ENCODE data around the gene CCDC183.

The CCDC183 gene

DNA sequence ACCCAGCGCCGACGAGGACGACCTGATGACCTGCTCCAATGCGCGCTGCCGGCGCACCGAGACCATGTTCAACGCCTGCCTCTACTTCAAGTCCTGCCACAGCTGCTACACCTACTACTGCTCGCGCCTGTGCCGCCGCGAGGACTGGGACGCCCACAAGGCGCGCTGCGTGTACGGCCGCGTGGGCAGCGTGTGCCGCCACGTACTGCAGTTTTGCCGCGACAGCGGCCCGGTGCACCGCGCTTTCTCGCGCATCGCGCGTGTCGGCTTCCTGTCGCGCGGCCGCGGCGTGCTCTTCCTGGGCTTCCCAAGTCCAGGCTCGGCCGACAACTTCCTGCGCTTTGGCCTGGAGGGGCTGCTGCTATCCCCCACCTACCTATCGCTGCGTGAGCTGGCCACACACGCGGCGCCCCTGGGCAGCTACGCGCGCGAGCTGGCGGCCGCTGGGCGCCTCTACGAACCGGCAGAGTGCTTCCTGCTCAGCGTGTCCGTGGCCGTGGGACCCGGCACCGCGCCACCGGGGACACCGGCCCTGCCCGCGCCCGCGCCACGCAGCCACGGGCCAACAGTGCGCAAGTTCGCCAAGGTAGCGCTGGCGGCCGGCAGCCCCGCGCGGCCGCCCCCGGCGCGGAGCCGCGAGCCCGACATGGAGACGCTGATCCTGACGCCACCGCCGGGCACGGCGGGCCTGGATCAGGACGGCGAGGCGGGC lies 50.4 kb downstream of the CCDC183 start:
- Histone ChIP-seq H3K9ac (ENCODE audit: low read length) (no peak overlapping the region), H2AFZ (ENCODE audit: low read length) (no peak overlapping the region), H3K4me1 (ENCODE audit: low read length) (peaks cover 11% of the 10 kb centered on the region; the same call in 1 of the 2 replicates), H3K27ac (ENCODE audit: low read length) (no peak overlapping the region), H3K27me3 (replicated peaks; ENCODE audit: insufficient read depth, low read length) (no peaks in the 10 kb centered on the region), H3K9me2 (replicated peaks; ENCODE audit: insufficient read depth, low read length) (no peaks in the 10 kb centered on the region), H3K4me3 (ENCODE audit: low read length) (no peak overlapping the region), H3K36me3 (replicated peaks; ENCODE audit: insufficient read depth, low read length) (no peaks in the 10 kb centered on the region), H3F3A (ENCODE audit: insufficient read depth, low read length) (peaks cover 16% of the 10 kb centered on the region), H3K4me2 (ENCODE audit: low read depth, low read length) (no peak overlapping the region), H4K20me1 (ENCODE audit: insufficient read depth, low read length) (no peaks in the 10 kb centered on the region), H3K79me2 (ENCODE audit: low read length) (peaks cover 17% of the 10 kb centered on the region; the same call in 1 of the 2 replicates), H3K9me3 (replicated peaks; ENCODE audit: insufficient read depth, low read length) (no peaks in the 10 kb centered on the region)
- no peak for TF ChIP-seq EZH2 (optimal IDR thresholded peaks at IDR 0.05; ENCODE audit: low read depth, low read length)
- TF ChIP-seq, protein P1, sequence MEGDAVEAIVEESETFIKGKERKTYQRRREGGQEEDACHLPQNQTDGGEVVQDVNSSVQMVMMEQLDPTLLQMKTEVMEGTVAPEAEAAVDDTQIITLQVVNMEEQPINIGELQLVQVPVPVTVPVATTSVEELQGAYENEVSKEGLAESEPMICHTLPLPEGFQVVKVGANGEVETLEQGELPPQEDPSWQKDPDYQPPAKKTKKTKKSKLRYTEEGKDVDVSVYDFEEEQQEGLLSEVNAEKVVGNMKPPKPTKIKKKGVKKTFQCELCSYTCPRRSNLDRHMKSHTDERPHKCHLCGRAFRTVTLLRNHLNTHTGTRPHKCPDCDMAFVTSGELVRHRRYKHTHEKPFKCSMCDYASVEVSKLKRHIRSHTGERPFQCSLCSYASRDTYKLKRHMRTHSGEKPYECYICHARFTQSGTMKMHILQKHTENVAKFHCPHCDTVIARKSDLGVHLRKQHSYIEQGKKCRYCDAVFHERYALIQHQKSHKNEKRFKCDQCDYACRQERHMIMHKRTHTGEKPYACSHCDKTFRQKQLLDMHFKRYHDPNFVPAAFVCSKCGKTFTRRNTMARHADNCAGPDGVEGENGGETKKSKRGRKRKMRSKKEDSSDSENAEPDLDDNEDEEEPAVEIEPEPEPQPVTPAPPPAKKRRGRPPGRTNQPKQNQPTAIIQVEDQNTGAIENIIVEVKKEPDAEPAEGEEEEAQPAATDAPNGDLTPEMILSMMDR (IDR thresholded peaks at IDR 0.05; ENCODE audit: low read length) = no peak
- TF ChIP-seq EZH2phosphoT487 (IDR thresholded peaks at IDR 0.05; ENCODE audit: low read length) = no peak
- DNase-seq = no peak

DNA sequence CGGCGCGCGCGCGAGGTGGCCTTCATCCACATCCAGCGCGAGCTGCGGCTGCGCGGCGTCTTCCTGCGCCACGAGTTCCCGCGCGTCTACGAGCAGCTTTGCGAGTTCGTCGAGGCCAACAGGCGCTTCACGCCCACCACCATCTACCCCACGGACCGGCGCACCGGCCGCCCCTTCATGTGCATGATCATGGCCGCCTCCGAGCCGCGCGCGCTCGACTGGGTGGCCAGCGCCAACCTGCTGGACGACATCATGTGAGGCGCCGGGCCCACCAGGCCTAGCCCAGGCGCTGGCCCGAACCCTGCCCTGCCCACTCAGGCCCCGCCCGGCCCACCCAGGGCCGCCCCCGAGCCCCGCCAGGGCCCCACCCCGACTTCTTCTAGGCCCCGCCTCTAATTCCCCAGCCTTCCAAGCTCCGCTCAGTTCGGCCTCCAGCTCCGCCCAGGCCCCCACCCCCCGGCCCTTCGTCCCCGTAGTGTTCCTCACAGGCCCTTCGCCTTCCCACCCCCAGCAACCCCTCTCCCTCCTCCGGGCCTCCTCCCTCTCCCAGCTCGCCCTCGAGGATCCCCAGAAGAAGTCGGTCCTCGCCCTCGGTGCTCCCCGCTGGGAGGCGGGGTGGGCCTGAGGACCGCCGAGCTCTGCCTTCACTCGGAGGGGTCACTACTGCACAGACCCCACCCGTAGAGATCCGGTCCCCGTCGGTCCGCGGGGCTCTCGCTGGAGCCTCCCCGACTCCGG lies 51.1 kb downstream of the CCDC183 start:
- peak overlapping the region; percentile 37 for H2AFZ ChIP-seq (ENCODE audit: low read length)

DNA sequence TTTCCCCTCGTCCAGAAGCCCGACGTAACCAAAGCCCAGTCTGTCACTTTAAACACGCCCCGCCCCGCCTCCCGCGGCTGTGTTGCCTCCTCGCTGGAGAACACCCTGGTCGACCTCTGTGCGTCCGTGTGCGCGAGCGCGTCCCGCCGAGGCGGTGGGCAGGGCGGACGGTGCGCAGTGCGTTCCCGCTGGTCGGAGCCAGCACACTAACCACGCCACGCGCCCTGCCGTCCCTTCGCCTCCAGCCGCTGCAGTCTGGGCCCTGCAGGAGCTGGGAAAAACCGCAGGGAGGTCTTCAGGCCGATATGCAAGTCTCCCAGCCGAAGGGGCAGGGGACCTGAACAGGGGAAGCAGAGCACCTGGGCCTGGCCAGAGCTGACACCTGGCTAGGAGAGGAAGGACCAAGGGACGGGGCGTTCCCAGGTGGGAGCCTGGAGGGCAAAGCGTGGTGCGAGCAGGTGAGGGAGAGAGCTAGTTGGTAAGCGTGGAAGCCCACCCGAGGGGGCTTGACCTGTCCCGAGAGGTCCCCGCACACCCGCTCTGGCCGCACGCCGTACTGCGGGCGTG lies 51.8 kb downstream of the CCDC183 start:
- H3K4me2 ChIP-seq (ENCODE audit: low read depth, low read length) = peak overlapping the region; percentile 58
- H3K9ac ChIP-seq (ENCODE audit: low read length) = peak overlapping the region; percentile 61
- H3K36me3 ChIP-seq (replicated peaks; ENCODE audit: insufficient read depth, low read length) = no peaks in the 10 kb centered on the region
- no peaks in the 10 kb centered on the region for H3K9me3 ChIP-seq (replicated peaks; ENCODE audit: insufficient read depth, low read length)
- H3K4me1 ChIP-seq (ENCODE audit: low read length) = 0 out of 2 replicates have a peak, but pooled peaks cover 6% of the 10 kb centered on the region
- TF ChIP-seq EZH2phosphoT487 (IDR thresholded peaks at IDR 0.05; ENCODE audit: low read length) = no peak
- H3K27me3 ChIP-seq (replicated peaks; ENCODE audit: insufficient read depth, low read length) = no peaks in the 10 kb centered on the region
- peak; percentile 92 for DNase-seq
- H3F3A ChIP-seq (ENCODE audit: insufficient read depth, low read length) = peaks cover 12% of the 10 kb centered on the region; the same call in 1 of the 2 replicates
- H3K4me3 ChIP-seq (ENCODE audit: low read length) = peak overlapping the region; percentile 90
- no peaks in the 10 kb centered on the region for H3K9me2 ChIP-seq (replicated peaks; ENCODE audit: insufficient read depth, low read length)
- peak overlapping the region; percentile 37 for H2AFZ ChIP-seq (ENCODE audit: low read length)
- H4K20me1 ChIP-seq (ENCODE audit: insufficient read depth, low read length) = no peaks in the 10 kb centered on the region
- H3K79me2 ChIP-seq (ENCODE audit: low read length) = peaks cover 17% of the 10 kb centered on the region; the same call in 1 of the 2 replicates
- peak overlapping the region; percentile 49; the same call in 1 of the 2 replicates for H3K27ac ChIP-seq (ENCODE audit: low read length)

More for the DNA sequence above, 51.1 kb downstream of the CCDC183 start:
- H3K4me1 ChIP-seq (ENCODE audit: low read length) = 0 out of 2 replicates have a peak, but pooled peaks cover 6% of the 10 kb centered on the region
- no peaks in the 10 kb centered on the region for H3K36me3 ChIP-seq (replicated peaks; ENCODE audit: insufficient read depth, low read length)
- peak overlapping the region; percentile 49; the same call in 1 of the 2 replicates for H3K27ac ChIP-seq (ENCODE audit: low read length)
- H3K4me2 ChIP-seq (ENCODE audit: low read depth, low read length) = peak overlapping the region; percentile 58
- peaks cover 17% of the 10 kb centered on the region; the same call in 1 of the 2 replicates for H3K79me2 ChIP-seq (ENCODE audit: low read length)
- H3K9me3 ChIP-seq (replicated peaks; ENCODE audit: insufficient read depth, low read length) = no peaks in the 10 kb centered on the region
- no peaks in the 10 kb centered on the region for H4K20me1 ChIP-seq (ENCODE audit: insufficient read depth, low read length)
- no peak overlapping the region; the same call in 1 of the 2 replicates for H3K9ac ChIP-seq (ENCODE audit: low read length)
- peaks cover 12% of the 10 kb centered on the region; the same call in 1 of the 2 replicates for H3F3A ChIP-seq (ENCODE audit: insufficient read depth, low read length)
- DNase-seq = no peak
- H3K27me3 ChIP-seq (replicated peaks; ENCODE audit: insufficient read depth, low read length) = no peaks in the 10 kb centered on the region
- TF ChIP-seq EZH2 (optimal IDR thresholded peaks at IDR 0.05; ENCODE audit: low read depth, low read length) (no peak), EZH2phosphoT487 (IDR thresholded peaks at IDR 0.05; ENCODE audit: low read length) (no peak)
- TF ChIP-seq, protein P1 (IDR thresholded peaks at IDR 0.05; ENCODE audit: low read length) = no peak
- no peaks in the 10 kb centered on the region for H3K9me2 ChIP-seq (replicated peaks; ENCODE audit: insufficient read depth, low read length)
- H3K4me3 ChIP-seq (ENCODE audit: low read length) = peak overlapping the region; percentile 90
